Measurements from ENCODE around the gene SASH1.
"Not testable (repeated sequence)": the region's sequence is repeated elsewhere in the genome, so short reads cannot be mapped to it uniquely, and the experiment has no call there.

The SASH1 gene

DNA sequence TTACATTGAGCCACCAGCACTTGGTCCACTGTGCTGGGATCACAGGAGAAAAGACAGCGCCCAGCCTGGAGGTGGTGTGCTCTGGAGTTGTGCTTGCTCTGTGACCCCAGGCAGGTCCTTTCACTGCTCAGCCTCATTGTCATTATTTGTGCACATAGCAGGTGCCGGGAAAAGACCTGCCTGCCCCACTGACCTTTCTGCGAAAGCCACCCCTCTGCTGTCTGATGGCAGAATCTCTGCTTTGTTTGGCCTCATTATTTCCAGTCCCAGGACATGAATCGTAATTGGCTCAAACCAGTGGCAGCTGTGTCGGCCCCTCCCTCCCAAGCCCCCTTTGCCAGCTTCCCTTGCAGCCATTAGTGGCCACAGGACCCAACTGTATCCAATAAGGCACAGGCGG lies 219.0 kb downstream of the SASH1 start:
- DNase-seq, result no peak

DNA sequence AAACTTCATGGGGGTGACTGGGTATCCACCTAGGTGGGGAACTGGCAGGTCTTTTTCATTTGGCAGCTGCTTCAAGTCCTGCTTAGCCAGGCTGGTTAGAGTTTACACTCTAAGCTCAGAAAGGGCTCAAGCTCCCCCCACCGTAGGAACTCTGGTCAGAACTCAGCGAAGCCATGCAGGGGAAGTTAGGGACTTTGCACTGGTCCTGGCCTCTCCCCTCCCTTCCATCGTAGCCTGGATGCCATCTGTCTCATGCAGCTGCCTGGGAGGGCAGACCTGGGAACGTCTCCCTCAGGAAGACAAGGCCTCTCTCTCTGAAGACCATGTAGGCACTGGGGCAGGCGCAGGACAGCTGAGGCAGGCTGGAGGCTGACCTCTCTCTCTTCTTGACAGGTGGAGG lies 220.4 kb downstream of the SASH1 start:
- DNase-seq, result no peak

DNA sequence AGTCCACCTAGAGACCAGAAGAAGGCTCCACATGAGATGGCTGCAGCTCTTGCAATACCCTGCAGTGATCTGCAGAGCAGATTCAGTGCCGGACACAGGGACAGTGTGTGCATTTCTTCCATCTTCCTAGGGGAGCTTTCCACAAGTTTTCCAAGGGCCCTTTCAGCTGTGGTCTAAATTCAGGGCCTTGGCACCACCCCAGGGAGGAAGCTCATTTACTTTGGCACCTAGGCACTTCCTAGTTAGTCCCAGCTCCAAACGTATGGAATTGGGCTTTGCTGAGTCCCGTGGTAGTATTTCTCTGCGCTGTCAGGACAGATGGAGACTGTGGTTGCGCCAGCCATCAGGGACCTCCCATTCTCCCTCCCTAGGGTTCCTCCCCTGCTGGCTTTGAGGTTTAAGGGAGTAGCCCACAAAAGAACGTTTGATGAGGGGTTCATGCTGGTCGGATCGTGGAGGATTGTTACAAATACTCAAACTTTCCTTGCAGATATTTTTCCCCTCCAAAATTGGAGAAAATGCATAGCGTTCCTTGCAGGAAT lies 221.9 kb downstream of the SASH1 start:
- no peak for DNase-seq

DNA sequence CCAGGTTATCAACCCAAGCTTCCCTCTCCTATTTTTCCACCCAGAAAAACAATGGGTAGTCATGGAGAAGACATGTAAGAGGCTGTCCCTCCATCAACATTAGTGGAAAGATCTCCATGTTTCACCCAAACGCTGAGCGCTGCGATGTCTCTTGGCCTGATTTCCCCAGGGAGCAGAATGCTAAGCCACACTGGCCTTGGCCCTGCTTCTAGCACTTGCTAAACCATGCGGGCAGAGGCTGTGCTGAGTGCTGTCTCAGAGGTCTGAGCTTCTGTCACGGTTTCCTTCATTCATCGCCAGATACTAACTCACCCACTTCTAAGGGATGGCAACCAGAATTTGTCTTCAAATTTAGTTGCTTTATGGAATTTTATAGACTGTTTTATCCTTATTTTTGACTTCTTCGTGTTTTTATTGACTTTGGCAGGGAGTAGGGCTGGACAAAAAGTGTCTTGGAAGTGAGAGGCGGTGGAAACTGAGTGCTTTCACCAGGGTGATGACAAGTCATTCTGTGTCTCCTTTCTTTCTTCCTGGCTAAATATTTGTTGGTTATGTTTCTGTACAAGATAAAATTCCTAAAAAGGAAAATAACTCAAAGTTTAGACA lies 222.8 kb downstream of the SASH1 start:
- DNase-seq, result no peak

DNA sequence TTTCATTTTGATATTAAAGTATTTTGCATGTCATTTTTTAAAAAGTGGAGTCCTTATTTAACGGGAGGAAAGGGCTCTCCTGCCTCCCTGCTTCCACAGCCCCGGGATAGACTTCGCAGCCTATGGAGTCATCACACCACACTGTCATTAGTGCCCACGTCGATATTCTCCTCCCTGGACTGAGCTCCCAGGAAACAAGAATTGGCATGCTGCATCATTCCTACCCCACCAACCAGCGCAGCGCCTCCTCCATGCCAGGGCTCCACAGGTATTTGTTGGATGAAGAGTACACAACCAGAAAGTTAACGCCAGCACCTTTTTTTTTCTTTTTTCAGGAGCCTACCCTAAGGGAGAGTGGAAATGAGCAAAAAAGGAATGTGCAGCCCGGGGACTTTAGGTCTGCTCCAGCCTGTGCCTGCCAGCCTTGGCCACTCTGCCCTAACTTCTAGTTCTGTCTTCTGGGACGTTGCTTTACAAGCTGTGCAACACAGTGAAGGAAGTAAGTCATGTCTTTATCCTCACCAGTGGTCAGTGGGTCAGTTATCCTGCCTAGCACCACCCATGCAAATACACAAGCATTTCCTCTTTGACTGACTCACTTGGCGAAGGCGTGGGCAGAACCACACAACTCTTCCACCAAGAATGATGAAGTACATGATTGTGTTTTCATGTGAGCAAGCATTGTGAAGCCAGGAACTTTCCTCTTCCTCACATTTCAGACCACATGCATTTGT lies 223.5 kb downstream of the SASH1 start:
- no peak for DNase-seq

DNA sequence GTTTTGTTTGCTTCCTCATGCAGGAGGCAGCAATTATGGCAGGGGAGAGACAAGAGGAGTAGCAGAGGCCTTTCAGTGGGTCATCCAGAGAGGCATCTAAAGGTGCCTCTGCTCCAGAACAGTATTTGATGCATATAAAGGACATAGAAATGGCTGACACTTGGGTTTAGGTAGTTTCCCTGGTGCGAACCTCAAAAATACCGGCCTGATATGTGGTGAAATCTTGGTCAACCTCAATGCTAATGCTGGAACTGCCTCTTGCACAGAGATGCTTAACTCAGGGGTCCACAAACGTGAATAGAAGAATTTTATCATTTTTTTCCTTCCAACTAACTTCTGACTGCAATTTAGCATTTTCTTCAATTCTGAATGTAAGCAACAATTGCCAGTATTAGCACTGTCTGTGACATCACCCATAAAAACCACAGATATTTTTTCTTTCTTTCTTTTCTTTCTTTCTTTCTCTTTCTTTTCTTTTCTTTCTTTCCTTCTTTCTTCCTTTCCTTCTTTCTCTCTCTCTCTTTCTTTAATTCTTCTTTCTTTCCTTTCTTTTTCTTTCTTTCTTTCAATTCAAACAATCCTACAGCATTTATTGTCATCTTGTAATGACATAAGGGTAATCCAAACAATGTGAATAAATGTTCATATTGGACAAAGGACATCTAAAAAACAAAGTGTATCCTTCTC lies 224.2 kb downstream of the SASH1 start:
- DNase-seq, result no peak

DNA sequence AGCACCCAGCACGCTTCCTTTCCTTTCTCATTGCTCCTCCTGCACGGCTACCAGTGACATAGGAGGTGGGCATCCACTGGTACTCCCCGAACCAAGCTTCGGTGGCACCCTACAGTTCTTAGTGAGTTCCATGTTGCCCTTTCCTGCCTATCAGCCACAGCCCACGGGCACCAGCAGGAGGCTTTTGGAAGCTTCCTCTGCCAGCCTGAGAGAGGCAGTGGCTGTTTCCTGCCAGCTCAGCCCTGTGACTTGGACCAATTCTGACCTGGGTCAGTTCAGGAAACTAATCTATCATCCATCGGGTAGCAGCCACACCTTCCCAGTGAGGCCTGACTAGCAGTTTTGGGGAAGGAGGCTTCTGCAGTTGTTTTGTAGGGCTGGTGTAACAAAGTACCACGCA lies 227.8 kb downstream of the SASH1 start:
- DNase-seq, result no peak

DNA sequence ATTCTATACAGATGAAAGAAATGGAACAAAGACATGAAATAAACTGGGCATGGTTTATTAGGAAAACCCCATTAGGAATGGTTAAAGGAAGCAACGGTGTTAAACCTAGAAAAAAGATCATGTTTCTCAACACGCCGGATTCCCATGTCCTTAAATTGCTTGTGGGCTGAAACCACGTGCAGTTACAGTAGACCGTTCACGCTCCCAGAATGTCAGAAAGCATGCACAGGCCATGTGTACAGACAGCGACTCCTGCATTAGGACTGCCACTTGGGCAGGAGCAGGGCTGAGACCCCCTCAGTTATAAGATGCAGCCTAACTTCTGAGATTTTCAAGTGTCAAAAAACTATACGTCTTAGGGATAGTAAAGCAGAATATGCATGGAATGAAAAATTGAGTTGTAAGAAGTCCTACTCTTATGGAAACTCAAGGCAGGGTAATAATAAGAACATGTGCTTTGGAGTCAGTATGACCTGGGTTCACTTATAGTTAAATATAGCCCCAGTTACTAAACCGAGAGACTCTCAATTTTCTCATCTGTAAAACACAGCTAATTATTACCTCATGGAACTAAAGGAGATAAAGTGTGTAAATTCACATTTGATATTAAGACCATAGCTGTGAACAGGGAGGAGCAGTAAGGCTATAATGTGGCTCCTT lies 230.2 kb downstream of the SASH1 start:
- no peak for DNase-seq

DNA sequence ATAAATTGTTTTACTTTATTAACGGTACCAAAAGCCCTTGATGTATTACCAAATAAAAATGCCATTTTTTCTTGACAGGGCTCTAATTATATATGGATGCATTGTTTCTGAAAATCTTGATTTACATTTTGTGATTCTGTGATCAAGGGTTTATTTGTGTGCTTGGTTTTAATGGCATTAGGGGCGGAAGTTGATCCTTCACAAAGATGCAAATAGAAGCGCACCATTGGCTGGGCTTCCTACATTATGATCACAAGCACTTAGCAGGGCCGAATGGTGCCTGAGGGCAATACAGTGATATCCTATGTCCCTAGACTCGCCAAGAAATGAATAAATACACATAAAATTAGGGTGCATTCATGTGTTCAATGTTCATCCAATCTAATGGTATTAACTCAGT lies 231.3 kb downstream of the SASH1 start:
- no peak for DNase-seq

DNA sequence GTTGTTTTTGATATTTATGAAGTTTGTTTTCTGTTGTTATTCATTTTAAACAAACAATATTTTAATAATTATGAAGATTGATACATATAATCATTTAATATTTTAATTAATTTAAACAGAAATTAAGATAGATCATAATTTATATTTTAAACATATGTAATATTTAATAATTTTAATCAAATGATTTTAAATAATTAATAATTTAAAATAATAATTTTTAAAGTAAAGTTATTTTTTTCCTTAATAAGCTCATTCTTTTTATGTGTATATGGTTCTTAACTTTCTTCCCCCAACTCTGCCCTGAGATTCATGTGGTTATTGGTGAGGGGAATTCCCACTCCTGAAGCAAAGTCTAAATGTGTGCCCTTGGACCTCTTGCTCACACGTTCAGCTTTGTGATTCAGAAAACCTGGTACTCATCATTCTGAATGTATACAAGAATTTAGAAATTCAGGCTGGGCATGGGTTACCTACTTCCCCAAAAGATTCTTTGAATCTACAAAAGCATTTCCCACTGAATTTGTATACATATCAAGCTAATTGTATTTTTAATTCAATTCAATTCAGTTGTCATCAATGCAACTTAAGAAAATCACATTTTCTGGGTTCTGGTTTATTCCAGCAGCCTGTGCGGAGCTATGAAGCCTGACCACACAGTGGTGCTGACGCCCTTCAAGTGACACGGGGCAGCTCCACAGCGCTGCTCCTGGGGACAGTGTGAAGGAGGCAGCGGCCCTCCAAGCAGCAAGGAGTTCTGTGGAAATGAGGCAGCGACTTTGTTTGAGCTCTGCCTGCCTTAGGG lies 235.2 kb downstream of the SASH1 start:
- DNase-seq, result no peak

DNA sequence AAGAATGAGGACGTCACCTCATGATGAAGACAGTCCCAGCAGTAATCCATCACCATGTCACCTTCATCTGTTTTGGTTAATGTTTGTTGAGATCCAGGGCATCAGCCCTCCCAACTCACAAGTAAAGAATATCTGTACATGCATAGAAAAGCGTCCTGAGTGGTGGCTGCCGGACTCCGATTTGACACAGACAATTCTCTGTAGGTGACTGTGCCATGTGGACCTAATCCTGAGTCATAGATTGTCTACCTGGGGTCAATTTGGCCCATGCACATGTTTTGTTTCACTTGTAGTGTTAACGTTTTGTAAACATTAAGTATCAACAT lies 235.8 kb downstream of the SASH1 start:
- no peak for DNase-seq

DNA sequence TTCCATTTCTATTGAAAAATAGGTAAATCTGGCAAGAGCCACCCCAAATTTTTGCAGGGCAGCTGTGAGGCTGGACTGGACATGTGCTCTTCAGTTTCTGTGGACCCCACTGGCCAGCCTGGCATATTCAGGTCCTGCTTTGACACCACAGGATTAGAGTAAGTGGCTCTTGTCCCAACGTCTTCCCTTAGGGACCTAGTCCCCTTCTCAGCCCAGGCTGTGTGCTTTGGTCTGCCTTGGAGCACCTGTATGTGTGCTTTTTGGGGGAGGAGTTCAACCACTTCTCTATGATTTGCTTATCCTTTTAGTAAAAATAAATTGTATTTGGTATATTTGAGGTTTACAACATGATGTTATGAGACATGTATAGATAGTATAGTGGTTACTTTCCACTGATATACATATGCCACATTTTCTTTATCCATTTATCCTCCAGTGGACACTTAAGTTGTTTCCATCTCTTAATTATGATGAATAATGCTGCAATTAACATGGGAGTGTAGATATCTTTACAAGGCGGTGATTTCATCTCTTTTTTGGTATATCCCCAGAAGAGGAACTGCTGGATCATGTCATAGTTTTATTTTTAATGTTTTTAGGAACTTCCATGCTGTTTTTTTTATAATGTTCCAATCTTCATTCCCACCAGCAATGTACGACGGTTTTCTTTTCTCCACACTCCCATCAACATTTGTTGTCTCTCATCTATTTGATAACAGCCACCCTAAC lies 236.4 kb downstream of the SASH1 start:
- no peak for DNase-seq

DNA sequence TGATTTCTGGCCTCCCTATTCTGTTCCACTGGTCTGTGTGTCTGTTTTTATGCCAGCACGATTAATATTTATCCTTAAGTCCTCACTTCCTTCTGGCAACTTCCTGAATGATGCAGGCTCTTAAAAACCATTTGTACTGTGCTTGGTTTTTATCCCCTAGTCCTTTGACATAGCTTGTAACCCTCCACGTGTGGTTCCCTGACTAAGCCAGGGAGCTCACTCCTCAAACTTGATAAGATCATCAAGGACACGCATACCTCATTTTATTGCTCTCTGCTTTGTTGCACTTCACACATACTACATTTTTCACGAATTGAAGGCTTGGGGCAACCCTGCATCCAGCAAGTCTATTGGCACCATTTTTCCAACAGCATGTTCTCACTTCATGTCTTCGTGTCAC lies 237.8 kb downstream of the SASH1 start:
- DNase-seq, result no peak

DNA sequence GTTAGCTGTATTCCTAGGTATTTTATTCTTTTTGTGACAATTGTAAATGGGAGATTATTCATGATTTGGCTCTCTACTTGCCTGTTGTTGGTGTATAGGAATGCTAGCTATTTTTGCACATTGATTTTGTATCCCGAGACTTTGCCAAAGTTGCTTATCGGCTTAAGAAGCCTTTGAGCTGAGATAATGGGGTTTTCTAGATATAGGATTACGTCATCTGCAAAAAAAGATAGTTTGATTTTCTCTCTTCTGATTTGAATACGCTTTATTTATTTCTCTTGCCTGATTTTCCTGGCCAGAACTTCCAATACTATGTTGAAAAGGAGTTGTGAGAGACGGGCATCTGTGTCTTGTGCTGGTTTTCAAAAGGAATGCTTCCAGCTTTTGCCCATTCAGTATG lies 241.0 kb downstream of the SASH1 start:
- DNase-seq, result no peak

DNA sequence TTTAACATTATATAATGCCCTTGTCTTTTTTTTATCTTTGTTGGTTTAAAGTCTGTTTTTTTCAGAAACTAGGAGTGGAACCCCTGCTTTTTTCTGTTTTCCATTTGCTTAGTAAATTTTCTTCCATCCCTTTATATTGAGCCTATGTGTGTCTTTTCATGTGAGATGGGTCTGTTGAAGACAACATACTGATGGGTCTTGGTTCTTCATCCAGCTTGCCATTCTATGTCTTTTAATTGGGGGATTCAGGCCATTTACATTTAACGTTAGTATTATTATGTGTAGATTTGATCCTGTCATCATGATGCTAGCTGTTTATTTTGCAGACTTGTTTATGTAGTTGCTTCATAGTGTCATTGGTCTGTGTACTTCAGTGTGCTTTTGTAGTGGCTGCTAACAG lies 243.0 kb downstream of the SASH1 start:
- not testable (repeated sequence) for DNase-seq

DNA sequence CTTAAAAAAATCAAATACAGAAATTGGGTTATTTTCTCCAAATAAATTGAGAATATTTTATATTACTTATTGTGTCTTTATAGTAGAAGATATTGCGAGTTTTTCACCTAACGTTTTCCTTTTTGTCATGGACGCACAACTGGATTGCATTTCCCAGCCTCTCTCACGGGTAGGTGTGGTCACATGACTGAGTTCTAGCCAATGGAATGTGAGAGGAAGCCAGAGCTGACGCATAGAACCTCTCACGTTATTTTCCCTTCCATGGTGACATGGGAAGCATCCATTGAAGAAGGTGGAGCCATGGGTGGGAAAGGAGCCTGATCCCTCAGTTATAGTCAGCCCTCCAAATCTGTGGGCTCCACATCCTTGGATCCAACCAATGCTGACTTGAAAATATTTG lies 248.2 kb downstream of the SASH1 start:
- DNase-seq, result no peak

DNA sequence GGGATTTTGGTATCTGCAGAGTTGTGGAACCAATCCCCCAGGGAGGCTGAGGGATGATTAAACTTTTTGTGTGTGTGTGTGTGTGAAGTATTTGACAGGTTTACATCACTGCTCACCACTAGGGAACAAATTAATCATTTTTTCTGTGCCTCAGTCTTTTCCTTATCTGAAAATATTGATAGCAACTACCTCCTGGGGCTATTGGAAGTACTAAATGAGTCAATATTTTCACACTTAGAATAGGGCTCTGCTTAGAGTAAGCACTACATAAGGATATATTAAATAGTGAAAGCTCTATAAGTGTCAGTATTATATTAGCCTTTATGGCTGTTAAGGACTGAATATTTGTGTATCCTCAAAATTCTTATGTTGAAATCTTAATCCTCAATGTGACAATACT lies 249.0 kb downstream of the SASH1 start:
- DNase-seq, result no peak

DNA sequence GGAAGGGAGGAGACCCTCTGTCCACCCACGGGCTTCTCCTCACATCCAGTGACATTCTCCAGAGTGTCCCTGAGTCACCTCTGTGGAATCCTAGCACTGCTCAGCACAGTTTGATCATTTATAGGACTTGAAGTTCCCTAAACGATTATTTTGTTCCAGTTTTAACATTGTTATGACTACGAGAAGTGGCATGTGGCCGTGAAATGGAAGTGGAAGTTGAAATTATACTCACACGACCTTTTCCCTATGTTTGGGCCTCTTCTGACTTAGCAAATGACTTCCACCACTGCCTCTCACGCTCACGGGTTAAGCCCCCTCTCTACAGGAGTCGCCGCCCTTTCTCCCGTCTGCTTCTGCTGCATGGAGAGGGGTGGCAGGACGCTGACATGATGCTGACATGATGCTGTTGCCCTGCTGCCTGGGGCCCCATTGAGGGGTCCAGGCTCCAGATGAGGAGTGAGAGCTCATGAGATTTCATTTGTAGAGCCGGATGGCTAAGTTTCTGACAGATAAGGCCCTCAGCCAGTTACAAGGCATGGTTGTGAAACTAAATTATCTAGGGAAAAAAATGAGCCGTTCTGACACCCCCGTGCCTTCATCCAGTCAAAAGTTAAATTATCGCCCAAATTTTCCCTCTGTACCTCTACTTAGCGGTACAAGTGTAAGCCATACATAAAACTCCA lies 250.6 kb downstream of the SASH1 start:
- no peak for DNase-seq

DNA sequence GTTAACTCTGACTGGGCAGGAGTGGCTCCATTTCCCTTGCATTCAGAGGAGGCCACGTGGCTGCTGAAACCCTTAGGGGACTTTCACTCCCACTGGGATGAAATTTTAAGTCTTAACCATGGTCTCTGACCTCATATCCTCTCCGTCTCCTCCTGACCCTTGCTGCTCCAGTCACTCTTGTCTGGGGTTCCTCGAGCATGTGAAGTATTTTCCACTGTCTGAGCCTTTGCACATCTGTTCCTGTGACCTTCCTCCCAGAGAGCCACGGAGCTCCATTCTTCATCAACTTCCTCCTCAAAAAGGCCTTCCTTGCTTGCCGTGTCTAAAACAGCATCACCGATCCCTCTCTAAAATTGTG lies 251.2 kb downstream of the SASH1 start:
- no peak for DNase-seq

DNA sequence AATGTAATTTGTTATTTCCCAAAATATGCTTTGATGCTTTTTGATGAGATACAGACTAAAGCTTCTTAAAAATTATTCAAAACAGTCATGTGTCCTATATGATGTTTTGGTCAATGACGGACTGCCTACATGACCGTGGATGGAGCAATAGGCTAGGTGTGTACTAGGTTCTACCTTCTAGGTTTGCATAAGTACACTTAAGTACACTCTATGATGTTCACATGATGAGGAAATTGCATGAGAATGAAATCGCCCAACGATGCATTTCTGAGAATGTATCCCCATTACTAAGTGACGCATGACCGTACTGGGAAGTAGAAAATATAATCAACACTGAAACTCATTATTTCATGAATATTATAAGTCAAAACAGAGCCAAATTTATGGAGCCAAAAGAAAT lies 252.9 kb downstream of the SASH1 start:
- no peak for DNase-seq

DNA sequence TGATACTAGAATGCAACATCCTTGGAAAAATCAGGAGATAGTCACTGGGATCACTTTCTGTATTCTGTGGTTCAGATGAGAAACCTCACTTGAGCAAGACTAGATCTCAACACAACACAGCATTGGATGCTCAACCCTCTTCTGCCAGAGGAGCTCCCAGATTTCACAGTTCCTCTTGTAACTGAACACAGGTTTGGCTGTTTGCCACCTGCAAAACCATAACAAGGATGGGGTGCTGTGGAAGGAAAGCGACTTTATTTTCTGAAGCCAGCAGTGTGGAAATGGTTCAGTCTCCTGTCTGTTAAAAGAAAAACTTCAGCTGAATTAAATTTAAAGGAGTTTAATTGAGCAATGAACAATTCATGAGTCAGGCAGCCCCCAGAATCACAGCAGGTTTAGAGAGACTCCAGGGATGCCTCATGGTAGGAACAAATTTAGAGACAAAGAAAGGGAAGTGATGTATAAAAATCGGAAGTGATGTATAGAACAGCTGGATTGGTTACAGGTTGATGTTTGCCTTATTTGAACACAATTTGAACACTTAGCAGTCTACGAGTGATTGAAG lies 254.3 kb downstream of the SASH1 start:
- DNase-seq, result no peak
